Activated naive CD8-positive, alpha-beta T cell treated with anti-CD3 and anti-CD28 coated beads for 36 hours (primary cell): Measurements from ENCODE around the gene GPR35. TPM values are rescaled to one million over a fixed set of nuclear protein-coding genes. Genes with fewer than 3 reads are reported as not detected.

Experiments
- DNase-seq: peaks from one replicate; pipeline ENCODE4 v3.0.0; 2021
- H3K27ac Mint-ChIP-seq: one replicate; pipeline ENCODE4 v1.8.0; 2022; ENCODE audit warnings: mild to moderate bottlenecking, moderate library complexity, mixed read lengths
- H3K27me3 Mint-ChIP-seq: one replicate; pipeline ENCODE4 v1.8.0; 2022; ENCODE audit warnings: mild to moderate bottlenecking, mixed read lengths
- H3K36me3 Mint-ChIP-seq: one replicate; pipeline ENCODE4 v1.8.0; 2021; ENCODE audit warnings: mild to moderate bottlenecking, mixed read lengths
- H3K4me1 Mint-ChIP-seq: one replicate; pipeline ENCODE4 v1.8.0; 2021; ENCODE audit warnings: mixed read lengths
- H3K4me3 Mint-ChIP-seq: one replicate; pipeline ENCODE4 v1.8.0; 2022; ENCODE audit warnings: mild to moderate bottlenecking, moderate library complexity, mixed read lengths
- H3K9me3 Mint-ChIP-seq: one replicate; pipeline ENCODE4 v1.8.0; 2022; ENCODE audit warnings: mixed read lengths
- total RNA-seq, 2 experiments: library from RNA; stranded (reverse); gene quantifications; one replicate each; pipeline ENCODE4 v1.2.3, GENCODE V29; 2021

The GPR35 gene
- total RNA-seq, 2 experiments from 2014 or later, result 7.6 to 7.8 TPM

- H3K36me3 Mint-ChIP-seq, result peaks cover 8% of the 10 kb centered on the region
- H3K27ac Mint-ChIP-seq, result no peak overlapping the region
- no peak overlapping the region for H3K4me3 Mint-ChIP-seq
These were observed 7.0 kb downstream of the GPR35 start for GRCh38 chr2:240632306-240632721.

DNA sequence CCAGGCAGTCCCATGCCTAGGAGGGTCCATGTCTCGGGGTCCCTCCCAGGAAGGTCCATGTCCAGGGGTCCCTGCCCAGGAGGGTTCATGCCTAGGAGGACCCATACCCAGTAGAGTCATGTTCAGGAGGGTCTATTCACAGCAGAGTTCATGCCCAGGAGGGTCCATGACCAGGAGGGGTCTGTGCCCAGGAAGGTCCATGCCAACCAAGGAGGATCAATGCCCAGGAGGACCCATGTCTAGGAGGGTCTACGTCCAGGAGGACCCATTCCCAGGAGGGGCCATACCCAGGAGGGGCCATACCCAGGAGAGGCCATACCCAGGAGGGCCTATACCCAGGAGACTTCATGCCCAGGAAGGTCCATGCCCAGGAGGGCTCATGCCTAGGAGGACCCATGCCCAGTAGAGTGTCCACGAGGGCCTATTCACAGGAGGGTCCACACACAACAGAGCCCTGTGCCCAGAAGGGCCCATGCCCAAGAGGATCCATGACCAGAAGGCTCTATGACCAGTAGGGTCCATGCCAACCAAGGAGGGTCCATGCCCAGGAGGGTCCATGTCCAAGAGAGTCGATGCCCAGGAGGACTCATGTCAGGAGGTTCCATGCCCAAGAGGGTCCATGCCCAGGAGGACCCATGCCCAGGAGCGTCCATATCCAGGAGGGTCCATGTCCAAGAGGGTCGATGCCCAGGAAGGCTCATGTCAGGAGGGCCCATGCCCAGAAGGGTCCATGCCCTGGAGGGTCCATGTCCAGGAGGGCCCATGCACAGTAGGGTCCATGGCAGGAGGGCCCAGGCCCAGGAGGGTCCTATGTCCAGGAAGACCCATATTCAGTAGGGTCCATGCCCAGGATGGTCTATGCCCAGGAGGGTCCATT lies 10.1 kb downstream of the GPR35 start:
- no peaks in the 10 kb centered on the region for H3K4me1 Mint-ChIP-seq
- no peaks in the 10 kb centered on the region for H3K27me3 Mint-ChIP-seq
- H3K4me3 Mint-ChIP-seq, result no peak overlapping the region
- H3K36me3 Mint-ChIP-seq, result peaks cover 8% of the 10 kb centered on the region
- H3K9me3 Mint-ChIP-seq, result peaks cover 14% of the 10 kb centered on the region
- H3K27ac Mint-ChIP-seq, result peak overlapping the region; percentile 54
- DNase-seq, result no peak

More at GRCh38 chr2:240632306-240632721, 7.0 kb downstream of the GPR35 start:
- peaks cover under 1% of the 10 kb centered on the region for H3K4me1 Mint-ChIP-seq
- peaks cover 14% of the 10 kb centered on the region for H3K9me3 Mint-ChIP-seq
- no peaks in the 10 kb centered on the region for H3K27me3 Mint-ChIP-seq
- no peak for DNase-seq

DNA sequence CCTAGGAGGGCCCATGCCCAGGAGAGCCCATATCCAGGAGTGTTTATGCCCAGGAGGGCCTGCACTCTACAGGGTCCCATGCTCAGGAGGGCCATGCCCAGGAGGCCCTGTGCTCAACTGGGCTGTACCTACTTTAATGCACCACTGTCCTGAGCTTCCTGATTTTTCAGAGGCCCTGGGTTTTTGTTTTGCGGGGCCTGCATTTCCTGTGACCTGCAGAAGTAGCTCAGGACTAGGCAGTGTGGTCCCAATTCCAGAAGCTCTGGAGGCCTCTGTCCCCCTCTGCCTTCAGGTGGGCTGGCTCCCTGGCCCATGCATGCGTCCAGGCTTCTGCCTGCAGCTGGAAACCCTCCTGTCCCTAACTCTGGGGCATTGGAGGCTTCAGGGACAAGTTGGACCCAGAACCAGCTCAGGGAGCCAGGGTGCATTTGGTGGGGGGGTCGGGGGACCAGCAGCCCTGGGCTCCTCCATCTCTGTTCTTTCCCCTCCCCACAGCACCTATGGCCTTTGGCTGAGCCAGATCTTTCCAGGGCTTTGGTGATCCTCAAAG lies 10.8 kb downstream of the GPR35 start:
- peaks cover 14% of the 10 kb centered on the region for H3K9me3 Mint-ChIP-seq
- H3K4me1 Mint-ChIP-seq, result no peaks in the 10 kb centered on the region
- no peak overlapping the region for H3K4me3 Mint-ChIP-seq
- no peak overlapping the region for H3K27ac Mint-ChIP-seq
- peaks cover 8% of the 10 kb centered on the region for H3K36me3 Mint-ChIP-seq
- DNase-seq, result no peak
- no peaks in the 10 kb centered on the region for H3K27me3 Mint-ChIP-seq

- H3K9me3 Mint-ChIP-seq, result peaks cover 14% of the 10 kb centered on the region
- no peaks in the 10 kb centered on the region for H3K4me1 Mint-ChIP-seq
- H3K36me3 Mint-ChIP-seq, result peaks cover 8% of the 10 kb centered on the region
- DNase-seq, result no peak
- H3K27me3 Mint-ChIP-seq, result no peaks in the 10 kb centered on the region
- no peak overlapping the region for H3K4me3 Mint-ChIP-seq
- H3K27ac Mint-ChIP-seq, result no peak overlapping the region
These were observed 11.4 kb downstream of the GPR35 start for GRCh38 chr2:240636563-240637115.

GRCh38 chr2:240637116-240637900 lies 12.0 kb downstream of the GPR35 start:
- Mint-ChIP-seq H3K4me3 (no peak overlapping the region), H3K4me1 (no peaks in the 10 kb centered on the region), H3K27me3 (no peaks in the 10 kb centered on the region), H3K9me3 (peaks cover 14% of the 10 kb centered on the region), H3K27ac (no peak overlapping the region), H3K36me3 (peaks cover 8% of the 10 kb centered on the region)
- no peak for DNase-seq

- Mint-ChIP-seq H3K4me3 (no peak overlapping the region), H3K27ac (no peak overlapping the region), H3K4me1 (no peaks in the 10 kb centered on the region), H3K9me3 (peaks cover 13% of the 10 kb centered on the region), H3K27me3 (no peaks in the 10 kb centered on the region), H3K36me3 (peaks cover 7% of the 10 kb centered on the region)
- no peak for DNase-seq
These were observed 12.6 kb downstream of the GPR35 start for GRCh38 chr2:240637901-240638345.

DNA sequence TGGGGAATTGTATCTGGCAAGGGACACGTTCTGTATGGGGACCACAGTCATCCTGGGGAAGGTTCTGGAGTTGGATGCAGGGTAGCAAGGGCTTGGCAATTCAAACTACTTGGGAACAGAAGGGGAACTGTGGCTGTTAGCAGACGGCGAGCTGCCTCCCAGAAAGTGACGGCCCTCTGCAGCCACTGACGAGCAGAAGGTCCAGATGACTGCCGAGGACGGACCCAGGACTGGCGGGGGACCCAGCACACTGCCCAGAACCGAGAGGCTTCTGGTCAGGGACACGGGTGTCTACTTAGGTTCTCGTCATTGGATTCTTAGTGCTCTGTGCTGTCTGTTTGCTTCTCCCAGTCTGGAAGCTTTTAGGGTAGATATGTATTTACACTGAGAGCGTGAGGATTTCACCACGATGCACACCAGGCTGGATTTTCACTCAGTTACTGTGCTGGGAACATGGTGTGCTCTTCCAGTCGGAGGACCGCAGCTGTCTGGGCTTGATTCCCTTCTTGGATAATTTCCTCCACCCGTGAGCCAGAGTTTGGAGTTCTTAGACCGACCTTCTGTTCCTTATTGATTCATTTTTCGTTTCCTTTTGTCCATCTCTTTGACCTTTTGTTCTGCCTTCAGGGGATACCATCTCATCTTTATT lies 13.4 kb downstream of the GPR35 start:
- H3K36me3 Mint-ChIP-seq, result no peaks in the 10 kb centered on the region
- no peak for DNase-seq
- H3K9me3 Mint-ChIP-seq, result peaks cover 6% of the 10 kb centered on the region
- H3K4me1 Mint-ChIP-seq, result no peaks in the 10 kb centered on the region
- H3K27me3 Mint-ChIP-seq, result no peaks in the 10 kb centered on the region
- H3K27ac Mint-ChIP-seq, result no peak overlapping the region
- no peak overlapping the region for H3K4me3 Mint-ChIP-seq

GRCh38 chr2:240639566-240639965 lies 14.3 kb downstream of the GPR35 start:
- no peak overlapping the region for H3K27ac Mint-ChIP-seq
- DNase-seq, result no peak
- no peak overlapping the region for H3K4me3 Mint-ChIP-seq

GRCh38 chr2:240640939-240641338 lies 15.7 kb downstream of the GPR35 start:
- no peaks in the 10 kb centered on the region for H3K27me3 Mint-ChIP-seq
- H3K4me1 Mint-ChIP-seq, result peaks cover under 1% of the 10 kb centered on the region
- H3K27ac Mint-ChIP-seq, result no peak overlapping the region
- H3K36me3 Mint-ChIP-seq, result no peaks in the 10 kb centered on the region
- H3K9me3 Mint-ChIP-seq, result no peaks in the 10 kb centered on the region
- DNase-seq, result peak; percentile 51
- H3K4me3 Mint-ChIP-seq, result no peak overlapping the region

More at GRCh38 chr2:240639566-240639965, 14.3 kb downstream of the GPR35 start:
- Mint-ChIP-seq H3K27me3 (no peaks in the 10 kb centered on the region), H3K36me3 (no peaks in the 10 kb centered on the region), H3K4me1 (no peaks in the 10 kb centered on the region), H3K9me3 (peaks cover 1% of the 10 kb centered on the region)

DNA sequence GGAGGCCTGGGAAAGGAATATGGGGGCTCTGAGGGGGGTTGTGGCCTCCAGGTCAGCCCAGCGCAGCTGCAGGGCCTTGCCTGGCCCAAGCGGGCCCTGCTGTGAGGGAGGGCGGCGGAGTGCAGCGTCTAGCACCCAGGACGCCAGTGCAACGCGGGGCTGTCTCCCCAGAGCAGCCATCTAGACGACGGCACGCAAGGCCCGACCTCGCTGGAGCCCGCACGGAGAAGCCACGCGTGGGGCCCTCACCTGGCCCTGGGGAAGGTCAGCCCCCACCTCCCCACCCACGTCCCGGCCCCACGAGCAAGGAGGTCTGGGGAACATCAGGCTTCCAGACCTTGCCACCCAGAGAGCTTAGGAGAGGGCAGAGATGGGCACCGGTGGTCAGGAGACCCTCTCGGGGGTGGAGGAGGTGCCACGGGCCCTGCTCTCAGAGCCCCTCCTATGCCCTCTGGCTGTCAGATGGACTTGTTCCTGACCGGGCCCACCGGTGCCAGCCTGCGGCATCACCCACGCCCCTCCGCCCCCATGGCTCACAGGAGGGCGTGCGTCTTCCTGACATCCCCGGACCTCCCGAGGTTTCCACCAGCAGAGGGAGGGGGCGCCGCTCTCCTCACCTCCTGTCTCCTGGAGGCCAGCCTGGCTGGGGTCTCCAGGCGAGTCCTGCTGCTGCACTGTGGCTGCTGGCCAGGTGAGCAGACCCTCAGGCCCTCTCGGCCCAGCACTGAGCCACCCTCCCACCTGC lies 17.0 kb downstream of the GPR35 start:
- DNase-seq, result no peak
- H3K27ac Mint-ChIP-seq, result no peak overlapping the region
- peaks cover 2% of the 10 kb centered on the region for H3K4me1 Mint-ChIP-seq
- H3K4me3 Mint-ChIP-seq, result no peak overlapping the region
- no peaks in the 10 kb centered on the region for H3K9me3 Mint-ChIP-seq
- peaks cover 3% of the 10 kb centered on the region for H3K27me3 Mint-ChIP-seq
- H3K36me3 Mint-ChIP-seq, result no peaks in the 10 kb centered on the region

DNA sequence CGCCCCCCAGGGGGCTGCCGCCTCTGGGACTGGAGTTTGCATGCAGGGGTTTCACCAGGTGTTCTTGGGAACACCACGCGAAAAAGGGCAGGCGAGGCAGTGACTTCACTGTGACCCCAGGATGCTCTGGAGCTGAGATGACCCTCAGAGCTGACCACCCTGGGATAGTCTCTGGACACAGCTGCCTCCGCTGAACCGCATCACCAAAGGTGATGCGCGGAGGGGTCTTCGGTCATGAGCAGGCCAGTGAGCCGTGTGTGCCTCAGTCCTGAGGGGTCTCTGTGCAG lies 17.5 kb downstream of the GPR35 start:
- Mint-ChIP-seq H3K36me3 (no peaks in the 10 kb centered on the region), H3K9me3 (no peaks in the 10 kb centered on the region), H3K4me1 (peaks cover 2% of the 10 kb centered on the region), H3K27me3 (peaks cover 3% of the 10 kb centered on the region), H3K27ac (no peak overlapping the region), H3K4me3 (no peak overlapping the region)
- DNase-seq, result no peak

DNA sequence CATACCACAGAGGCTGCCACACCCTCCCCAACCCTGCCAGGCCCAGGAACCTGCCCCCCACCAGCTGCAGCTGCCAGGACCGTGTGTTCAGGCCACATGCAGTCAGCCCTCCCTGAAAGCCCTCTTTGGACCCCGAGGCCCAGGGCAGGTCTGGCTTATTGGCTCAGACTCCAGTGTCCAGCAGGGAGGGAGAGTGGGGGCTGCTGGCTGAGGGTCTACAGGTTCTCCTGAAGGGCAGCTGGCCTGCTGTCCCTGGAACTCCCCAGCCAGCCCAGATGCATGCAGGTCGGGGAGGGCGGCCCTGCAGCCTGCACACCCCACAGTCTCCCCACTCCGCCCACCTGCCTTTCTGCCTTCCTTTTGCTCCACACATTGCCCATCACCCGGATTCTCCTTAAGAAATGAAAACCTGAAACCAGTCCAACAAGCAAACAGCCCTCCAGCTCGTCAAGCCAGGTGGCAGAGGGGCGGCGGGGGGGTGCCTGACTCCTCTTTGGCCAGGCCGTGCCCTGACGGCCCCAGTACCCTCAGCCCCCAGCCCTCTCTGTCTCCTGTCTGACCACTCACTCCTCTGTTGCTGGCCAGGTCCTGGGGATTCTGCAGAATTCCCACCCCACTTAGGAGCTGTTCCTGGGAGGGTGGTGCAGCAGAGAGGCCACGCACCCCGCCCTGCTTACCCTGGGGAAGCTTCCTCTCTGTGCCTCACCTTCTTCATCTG lies 18.0 kb downstream of the GPR35 start:
- DNase-seq, result no peak
- Mint-ChIP-seq H3K4me3 (no peak overlapping the region), H3K36me3 (no peaks in the 10 kb centered on the region), H3K27ac (no peak overlapping the region), H3K4me1 (peaks cover 2% of the 10 kb centered on the region), H3K9me3 (no peaks in the 10 kb centered on the region), H3K27me3 (peaks cover 3% of the 10 kb centered on the region)

GRCh38 chr2:240643811-240644150 lies 18.5 kb downstream of the GPR35 start:
- H3K27ac Mint-ChIP-seq, result no peak overlapping the region
- H3K4me1 Mint-ChIP-seq, result peaks cover 2% of the 10 kb centered on the region
- H3K9me3 Mint-ChIP-seq, result no peaks in the 10 kb centered on the region
- H3K36me3 Mint-ChIP-seq, result no peaks in the 10 kb centered on the region
- peaks cover 8% of the 10 kb centered on the region for H3K27me3 Mint-ChIP-seq
- no peak overlapping the region for H3K4me3 Mint-ChIP-seq
- DNase-seq, result no peak

DNA sequence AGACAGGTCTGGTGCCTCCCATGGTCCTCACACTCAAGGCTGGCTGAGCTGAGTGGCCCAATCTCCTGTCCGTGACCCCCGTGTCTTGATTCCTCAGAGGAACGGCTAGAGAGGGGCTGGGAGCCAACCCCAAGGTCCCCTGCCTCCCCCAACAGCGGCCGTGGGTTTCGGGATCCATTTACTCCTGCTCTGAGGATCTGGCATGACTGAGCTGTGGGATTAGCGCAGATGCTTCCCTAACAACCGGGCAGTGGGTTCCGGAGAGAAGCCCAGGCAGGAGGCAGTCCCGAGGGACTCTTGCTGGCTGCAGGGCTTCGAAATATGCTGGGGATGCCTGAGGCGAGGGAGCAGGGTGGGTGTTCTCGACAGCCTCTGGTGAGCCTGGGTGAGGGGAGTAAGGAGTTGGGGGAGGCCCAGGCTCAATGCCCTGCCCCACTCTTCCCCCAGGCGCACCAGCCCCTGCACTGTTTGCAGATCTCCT lies 18.9 kb downstream of the GPR35 start:
- no peaks in the 10 kb centered on the region for H3K9me3 Mint-ChIP-seq
- no peak for DNase-seq
- no peak overlapping the region for H3K27ac Mint-ChIP-seq
- H3K36me3 Mint-ChIP-seq, result no peaks in the 10 kb centered on the region
- H3K4me1 Mint-ChIP-seq, result peaks cover 2% of the 10 kb centered on the region
- peaks cover 12% of the 10 kb centered on the region for H3K27me3 Mint-ChIP-seq
- H3K4me3 Mint-ChIP-seq, result no peak overlapping the region
